Stomach (tissue), 9 donors: ENCODE measurements around the gene RNF123. TPM values are rescaled to one million over a fixed set of nuclear protein-coding genes. Genes with fewer than 3 reads are reported as not detected.

Experiments
- DNase-seq, 2 donors: peaks; one replicate each; pipeline versions ENCODE4 v3.0.0 to v3.0.0-alpha.2; 2013 to 2019
- H3K27ac ChIP-seq, 5 donors: fragments of 200-600 bp in 4 of 5; sonication (generic) in 4 of 5; one replicate each; pipeline ENCODE4 v1.5.1; 2013 to 2019; ENCODE audit warnings: mild to moderate bottlenecking in 1 of 5, moderate library complexity in 1 of 5
- H3K27me3 ChIP-seq, 3 donors: fragments of 200-600 bp; sonication (generic); one replicate each; pipeline ENCODE4 v1.5.1; 2017 to 2019; ENCODE audit warnings: mixed run types in 1 of 3
- H3K36me3 ChIP-seq, 4 donors: fragments of 200-600 bp; sonication (generic); 1 replicate in 3 of 4; 2 replicates in 1 of 4; pipeline ENCODE4 v1.5.1; 2016 to 2019
- H3K4me1 ChIP-seq, 4 donors: fragments of 200-600 bp; sonication (generic); one replicate each; pipeline ENCODE4 v1.5.1; 2016 to 2019
- H3K4me3 ChIP-seq, 4 donors: fragments of 200-600 bp; sonication (generic) in 3 of 4; one replicate each; pipeline ENCODE4 v1.5.1; 2016 to 2019; ENCODE audit warnings: mild to moderate bottlenecking in 1 of 4
- H3K9me3 ChIP-seq, 4 donors: fragments of 200-600 bp; sonication (generic); one replicate each; pipeline ENCODE4 v1.5.1; 2016 to 2019
- EP300 ChIP-seq: sonication (generic); formaldehyde crosslinking; IDR thresholded peaks from one replicate; pipeline ENCODE4 v1.6.1; 2017; ENCODE audit warnings: antibody characterized with exemption
- POLR2A ChIP-seq, 4 donors: fragments of 450-650 bp; IDR thresholded peaks; one replicate each; pipeline ENCODE4 v1.6.1; 2016; ENCODE audit warnings: antibody characterized with exemption in 4 of 4, control low read depth in 2 of 4, mild to moderate bottlenecking in 1 of 4, moderate library complexity in 1 of 4
- POLR2AphosphoS5 ChIP-seq, 3 donors: sonication (generic); formaldehyde crosslinking; IDR thresholded peaks; one replicate each; pipeline ENCODE4 v1.6.1; 2016; ENCODE audit warnings: antibody characterized with exemption in 3 of 3
- WGBS, 5 donors: extraction: QIAGEN DNeasy Blood & Tissue Kit in 3 of 5; methylation state at CpG; one replicate each; pipeline versions ENCODE4 v1.1.5 to v1.1.7; 2013 to 2018; 5-methylcytosine and 5-hydroxymethylcytosine counted together
- intact Hi-C: fragments of 100-400 bp; cut with DNase I; formaldehyde crosslinking; loops from one replicate; pipeline ENCODE4 v1.15.1; 2023; ENCODE audit warnings: low total_unique reads
- polyA plus RNA-seq, 3 donors: library from polyadenylated mRNA; stranded (reverse); fragments of 200-250 nt; gene quantifications; one replicate each; pipeline ENCODE4 v1.2.3, GENCODE V29; 2013
- total RNA-seq, 5 donors: library from RNA; depleted of rRNA; stranded (reverse); fragments of >200 nt; gene quantifications; one replicate each; pipeline versions ENCODE4 v1.1.0 to v1.2.3, GENCODE V29; 2014 to 2016
- TF ChIP-seq, protein P1 (sequence below), 7 experiments: fragments of 450-650 bp in 4 of 7; fragments of 200-600 bp in 3 of 7; sonication (generic) in 3 of 7; IDR thresholded peaks; one replicate each; pipeline ENCODE4 v1.5.1; 2016 to 2019; ENCODE audit warnings: antibody characterized with exemption in 7 of 7, control low read depth in 2 of 7, mild to moderate bottlenecking in 1 of 7
- donor health status: healthy with polysubstance abuse.
- donor health status: Bipolar disorder and iron deficiency.
- donor health status: healthy.

The RNF123 gene
- total and polyA plus RNA-seq, 8 donors, result 18.1 to 75.4 (median 26.6) TPM

DNA sequence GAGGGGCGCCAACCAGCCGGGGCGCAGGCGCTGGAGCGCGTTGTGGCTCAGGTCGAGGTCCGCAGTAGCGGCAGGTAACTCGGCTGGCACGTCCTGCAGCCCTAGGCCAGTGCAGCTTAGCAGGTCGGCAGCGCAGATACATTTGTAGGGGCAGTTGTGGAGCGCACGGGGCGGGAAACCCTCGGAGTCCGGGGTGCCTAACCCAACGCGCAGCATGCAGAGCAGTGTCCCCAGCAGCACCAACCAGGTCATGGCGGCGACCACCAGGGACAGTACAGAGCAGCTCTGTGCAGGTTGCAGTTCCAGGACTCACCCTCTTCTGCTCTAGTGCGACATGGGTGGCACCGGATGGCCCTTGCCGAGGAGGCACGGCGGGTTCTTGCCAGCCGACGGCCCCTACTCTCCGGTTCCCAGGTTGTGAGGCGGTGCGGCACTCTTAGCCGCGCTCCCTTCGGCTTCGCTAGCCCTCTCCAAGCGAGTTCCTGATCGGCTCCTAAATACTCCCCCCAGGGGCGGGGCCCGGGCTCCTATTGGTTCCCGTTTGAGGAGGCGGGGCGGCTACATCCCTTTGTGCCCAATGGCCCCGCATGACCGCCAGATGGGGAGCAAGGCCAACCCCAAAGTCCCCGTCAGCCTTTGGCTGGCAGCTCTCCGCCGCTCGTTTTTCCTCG lies 30.0 kb downstream of the RNF123 start, which contains the start of gene AMIGO3:
AMIGO3 (minus strand) TSS at position 471 of the 671 bp plus-strand sequence; CDS start at position 252, 219 bp downstream.
- H3K36me3 ChIP-seq, result peaks cover 9 to 53% (median 41%) of the 10 kb centered on the region in 4 donors
- H3K4me3 ChIP-seq, result peak within 1 kb of the TSS; percentile 55 to 60 (median 58)
- intact Hi-C loops, result loop anchor here (10.0 kb wide), 1 partner anchor 115 kb away; no protein-coding TSS in a partner anchor
- WGBS, 5 donors, result 0 to 2% (median 1%) methylated on average over 21 to 50 of the region's 50 CpGs
- H3K9me3 ChIP-seq, result no peaks in the 10 kb centered on the region
- peak; percentile 97 for DNase-seq
- H3K27me3 ChIP-seq, result no peaks in the 10 kb centered on the region
- peak within 1 kb of the TSS; percentile 60 to 79 (median 70) for H3K27ac ChIP-seq
- peaks cover 28 to 60% (median 51%) of the 10 kb centered on the region in 4 donors for H3K4me1 ChIP-seq
- TF ChIP-seq, protein P1, sequence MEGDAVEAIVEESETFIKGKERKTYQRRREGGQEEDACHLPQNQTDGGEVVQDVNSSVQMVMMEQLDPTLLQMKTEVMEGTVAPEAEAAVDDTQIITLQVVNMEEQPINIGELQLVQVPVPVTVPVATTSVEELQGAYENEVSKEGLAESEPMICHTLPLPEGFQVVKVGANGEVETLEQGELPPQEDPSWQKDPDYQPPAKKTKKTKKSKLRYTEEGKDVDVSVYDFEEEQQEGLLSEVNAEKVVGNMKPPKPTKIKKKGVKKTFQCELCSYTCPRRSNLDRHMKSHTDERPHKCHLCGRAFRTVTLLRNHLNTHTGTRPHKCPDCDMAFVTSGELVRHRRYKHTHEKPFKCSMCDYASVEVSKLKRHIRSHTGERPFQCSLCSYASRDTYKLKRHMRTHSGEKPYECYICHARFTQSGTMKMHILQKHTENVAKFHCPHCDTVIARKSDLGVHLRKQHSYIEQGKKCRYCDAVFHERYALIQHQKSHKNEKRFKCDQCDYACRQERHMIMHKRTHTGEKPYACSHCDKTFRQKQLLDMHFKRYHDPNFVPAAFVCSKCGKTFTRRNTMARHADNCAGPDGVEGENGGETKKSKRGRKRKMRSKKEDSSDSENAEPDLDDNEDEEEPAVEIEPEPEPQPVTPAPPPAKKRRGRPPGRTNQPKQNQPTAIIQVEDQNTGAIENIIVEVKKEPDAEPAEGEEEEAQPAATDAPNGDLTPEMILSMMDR (IDR thresholded peaks at IDR 0.05), result peak in 5 of 7 experiments; percentile 24 to 57 (median 49)
- no peak for TF ChIP-seq EP300
- TF ChIP-seq POLR2A (IDR thresholded peaks at IDR 0.05), result peak in 1 of 4 donors; percentile 51
- TF ChIP-seq POLR2AphosphoS5 (IDR thresholded peaks at IDR 0.05), result peak; percentile 22 to 91 (median 86)

DNA sequence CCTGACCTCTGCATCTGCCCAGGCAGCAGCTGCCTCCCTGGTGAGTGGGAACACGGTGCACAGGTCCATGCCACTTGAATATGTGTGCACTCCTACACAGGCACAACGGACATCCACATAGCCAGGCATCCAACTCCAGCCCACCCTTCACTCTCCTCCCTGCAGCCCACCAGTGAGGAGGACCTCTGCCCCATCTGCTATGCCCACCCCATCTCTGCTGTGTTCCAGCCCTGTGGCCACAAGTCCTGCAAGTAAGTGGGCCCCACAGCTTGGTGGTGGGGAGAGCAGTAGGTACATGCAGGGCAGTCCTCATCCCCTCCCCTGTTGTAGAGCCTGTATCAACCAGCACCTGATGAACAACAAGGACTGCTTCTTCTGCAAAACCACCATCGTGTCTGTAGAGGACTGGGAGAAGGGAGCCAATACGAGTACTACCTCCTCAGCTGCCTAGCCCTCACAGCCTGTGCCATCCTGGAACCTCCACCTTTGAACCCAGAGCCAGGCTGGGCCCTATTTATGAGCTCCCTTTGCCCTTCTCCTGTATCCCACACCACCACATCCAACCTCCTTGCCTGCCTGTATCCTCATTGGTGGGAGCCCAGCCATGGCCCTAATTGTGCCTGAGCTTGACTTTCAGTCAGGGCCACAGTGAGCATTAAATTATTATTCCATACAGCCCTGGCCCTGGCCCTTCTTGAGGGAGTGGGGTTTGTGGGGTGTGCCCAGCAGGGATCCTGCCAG lies 31.7 kb downstream of the RNF123 start:
- peaks cover 34 to 75% (median 67%) of the 10 kb centered on the region in 4 donors for H3K4me1 ChIP-seq
- DNase-seq, result no peak
- H3K36me3 ChIP-seq, result peaks cover 9 to 46% (median 40%) of the 10 kb centered on the region in 4 donors
- intact Hi-C loops, result no loop called here
- no peak overlapping the region for H3K4me3 ChIP-seq
- WGBS, 5 donors, result 39 to 72% (median 52%) methylated on average over 4 of the region's 4 CpGs
- no peaks in the 10 kb centered on the region for H3K27me3 ChIP-seq
- H3K27ac ChIP-seq, result peak overlapping the region in 2 of 5 donors; percentile 70 to 79
- TF ChIP-seq POLR2A (IDR thresholded peaks at IDR 0.05) (no peak), POLR2AphosphoS5 (IDR thresholded peaks at IDR 0.05) (no peak), EP300 (no peak)
- TF ChIP-seq, protein P1 (IDR thresholded peaks at IDR 0.05), result no peak
- no peaks in the 10 kb centered on the region for H3K9me3 ChIP-seq

DNA sequence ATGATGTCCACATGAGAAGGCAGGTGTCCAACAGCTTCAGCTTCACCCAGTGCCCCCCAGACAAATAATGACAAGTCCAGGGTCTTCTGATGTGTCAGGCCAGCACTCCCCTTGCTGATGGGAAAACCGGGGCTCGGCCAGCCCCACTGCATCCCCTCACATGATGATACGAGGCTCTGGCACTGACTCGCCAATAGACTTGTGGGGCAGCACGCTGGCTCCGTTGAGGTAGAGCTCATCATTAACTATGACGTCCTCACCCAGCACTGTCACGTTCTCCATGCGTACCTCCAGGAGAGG lies 32.2 kb downstream of the RNF123 start:
- TF ChIP-seq, protein P1 (IDR thresholded peaks at IDR 0.05), result no peak
- no peak for TF ChIP-seq EP300
- TF ChIP-seq POLR2AphosphoS5 (IDR thresholded peaks at IDR 0.05), result no peak
- TF ChIP-seq POLR2A (IDR thresholded peaks at IDR 0.05), result no peak
- Histone ChIP-seq H3K4me1 (peaks cover 39 to 80% (median 72%) of the 10 kb centered on the region in 4 donors), H3K27me3 (no peaks in the 10 kb centered on the region), H3K9me3 (no peaks in the 10 kb centered on the region), H3K36me3 (peaks cover 9 to 46% (median 40%) of the 10 kb centered on the region in 4 donors), H3K27ac (no peak overlapping the region), H3K4me3 (peak overlapping the region in 1 of 4 donors; percentile 93)
- intact Hi-C loops, result no loop called here
- no peak for DNase-seq
- 61 to 86% (median 70%) methylated on average over 1 to 9 of the region's 9 CpGs for WGBS, 5 donors

DNA sequence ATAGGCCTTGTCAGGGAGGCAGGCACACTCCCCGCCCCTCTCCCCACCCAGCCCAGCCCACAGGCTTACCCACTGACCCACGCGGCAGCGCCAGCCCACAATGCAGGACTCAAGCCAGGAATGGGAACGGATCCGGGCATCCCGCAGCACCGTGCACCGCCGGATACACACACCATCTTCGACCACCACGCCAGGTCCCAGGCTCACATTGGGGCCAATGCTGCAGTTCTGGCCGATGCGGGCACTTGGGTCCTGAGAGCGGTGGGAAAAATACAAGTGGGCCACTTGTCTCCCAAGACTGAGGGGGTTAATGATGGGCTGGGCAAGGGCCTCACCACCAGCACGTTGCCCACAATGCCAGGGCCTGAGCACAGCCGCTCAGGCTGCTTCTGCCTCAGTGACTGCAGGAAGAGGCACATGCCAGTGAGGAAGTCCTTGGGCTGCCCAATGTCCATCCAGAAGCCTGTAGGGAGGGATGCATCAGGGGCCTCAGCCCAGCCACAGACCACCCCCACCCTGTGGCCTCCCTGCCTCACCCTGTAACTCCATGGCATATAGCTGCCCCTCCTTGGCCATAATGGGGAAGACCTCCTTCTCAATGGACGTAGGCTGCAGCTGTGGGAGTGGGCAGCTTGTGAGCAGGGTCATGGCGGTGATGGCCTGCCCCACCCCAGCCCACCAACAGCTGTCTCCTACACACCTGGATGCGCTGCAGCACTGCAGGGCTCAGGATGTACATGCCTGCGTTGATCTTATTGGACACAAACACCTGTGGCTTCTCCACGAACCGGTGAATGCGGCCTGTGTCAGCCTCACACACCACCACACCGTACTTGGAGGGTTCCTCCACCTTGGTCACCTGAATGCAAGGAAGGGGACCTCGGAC lies 32.8 kb downstream of the RNF123 start:
- peaks cover 12 to 46% (median 42%) of the 10 kb centered on the region in 4 donors for H3K36me3 ChIP-seq
- no peaks in the 10 kb centered on the region for H3K27me3 ChIP-seq
- no peak for DNase-seq
- 68 to 85% (median 74%) methylated on average over 23 to 26 of the region's 26 CpGs for WGBS, 5 donors
- intact Hi-C loops, result no loop called here
- H3K4me1 ChIP-seq, result peaks cover 40 to 86% (median 75%) of the 10 kb centered on the region in 4 donors
- TF ChIP-seq, protein P1 (IDR thresholded peaks at IDR 0.05), result no peak
- TF ChIP-seq POLR2A (IDR thresholded peaks at IDR 0.05) (no peak), EP300 (no peak), POLR2AphosphoS5 (IDR thresholded peaks at IDR 0.05) (no peak)
- no peaks in the 10 kb centered on the region for H3K9me3 ChIP-seq
- H3K27ac ChIP-seq, result peak overlapping the region in 4 of 5 donors; percentile 97 to 99 (median 98)
- H3K4me3 ChIP-seq, result peak overlapping the region in 3 of 4 donors; percentile 86 to 98 (median 93)
